Measurements from ENCODE around the gene AFAP1L2.

The AFAP1L2 gene

DNA sequence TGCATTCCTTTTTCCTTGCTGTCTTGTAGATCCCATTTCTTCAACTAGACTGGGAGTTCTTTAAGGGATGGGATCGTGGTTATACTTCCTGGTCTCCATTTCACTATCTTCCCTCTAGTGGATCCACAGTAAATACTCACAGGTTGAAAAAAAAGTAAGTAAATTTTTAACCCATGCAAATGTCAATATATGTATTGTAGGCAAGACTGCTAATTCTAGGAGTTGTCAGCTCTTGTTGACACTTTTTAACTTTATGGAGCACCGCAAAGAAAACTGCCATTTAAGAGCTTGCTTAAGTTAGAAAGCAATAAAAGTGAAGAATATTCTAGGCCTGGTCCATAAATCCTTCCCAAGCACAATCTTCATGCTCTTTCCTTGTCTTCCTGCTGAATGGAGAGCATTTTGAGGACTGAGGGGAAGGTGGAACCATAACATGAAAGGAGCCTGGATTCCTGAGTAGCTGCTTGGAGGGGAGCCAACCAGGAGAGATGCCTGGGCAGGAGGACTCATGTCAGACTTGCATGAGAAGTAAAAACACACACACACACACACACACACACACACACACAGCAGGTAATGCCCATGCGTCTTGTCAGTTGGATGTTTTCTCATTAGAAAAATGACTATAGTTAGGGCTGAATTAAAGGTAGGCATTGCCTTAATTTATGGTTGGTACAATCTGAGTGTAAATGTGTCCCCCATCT is 133.1 kb downstream of the AFAP1L2 start:
- peak; percentile 89 for DNase-seq (ENCODE audit: low spot score)

GRCh38 chr10:114266521-114266920 is 137.8 kb downstream of the AFAP1L2 start:
- no peak for DNase-seq (ENCODE audit: low spot score)

DNA sequence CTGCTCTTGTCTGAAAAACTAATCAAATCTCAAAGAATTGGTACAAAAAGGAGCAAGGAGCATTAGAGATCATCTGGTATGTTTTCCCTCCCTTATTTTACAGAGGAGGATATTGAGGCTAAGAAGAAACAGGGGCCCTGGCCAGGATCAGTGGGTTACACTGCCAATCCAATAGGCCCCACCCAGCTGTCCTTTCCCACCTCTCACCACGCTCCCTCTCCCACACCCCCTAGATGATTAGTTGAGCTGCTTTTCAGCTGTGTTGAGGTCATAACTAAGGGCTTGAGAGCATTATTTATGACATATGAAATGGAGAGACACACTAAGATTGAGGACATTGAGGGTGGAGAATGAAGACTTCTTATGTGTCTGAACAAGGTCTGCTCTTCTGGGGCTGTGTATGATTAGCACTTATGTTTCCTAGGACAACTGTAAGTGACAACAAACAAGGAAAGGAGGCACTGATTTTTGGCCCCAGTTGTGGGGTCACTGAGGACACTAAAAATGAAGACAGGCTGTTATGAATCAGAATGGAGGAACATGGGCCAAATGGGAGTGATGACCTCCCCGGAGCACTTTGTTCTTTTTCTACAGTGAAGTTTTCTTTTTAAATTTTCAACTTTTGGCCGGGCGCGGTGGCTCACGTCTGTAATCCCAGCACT is 138.8 kb downstream of the AFAP1L2 start:
- no peak for DNase-seq (ENCODE audit: low spot score)

- DNase-seq (ENCODE audit: low spot score): no peak
Observed at GRCh38 chr10:114262496-114262895, 141.8 kb downstream of the AFAP1L2 start.

DNA sequence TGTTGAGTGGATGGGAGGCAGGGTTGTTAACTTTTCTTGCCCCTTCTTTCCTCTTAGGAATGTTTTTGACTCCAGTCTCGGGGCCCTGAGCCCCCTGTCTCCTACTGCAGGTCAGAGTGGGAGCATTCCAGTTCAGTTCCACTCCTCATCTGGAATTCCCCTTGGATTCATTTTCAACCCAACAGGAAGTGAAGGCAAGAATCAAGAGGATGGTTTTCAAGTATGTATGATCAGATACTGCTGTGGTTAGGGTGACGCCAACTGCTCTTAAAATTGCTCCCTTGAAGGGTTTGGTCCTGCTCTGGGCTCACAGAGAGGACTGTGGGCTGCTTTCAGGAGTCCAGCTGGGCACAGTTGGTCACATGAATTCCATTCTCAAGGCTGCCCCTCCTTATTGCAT is 143.2 kb downstream of the AFAP1L2 start:
- peak; percentile 85 for DNase-seq (ENCODE audit: low spot score)

DNA sequence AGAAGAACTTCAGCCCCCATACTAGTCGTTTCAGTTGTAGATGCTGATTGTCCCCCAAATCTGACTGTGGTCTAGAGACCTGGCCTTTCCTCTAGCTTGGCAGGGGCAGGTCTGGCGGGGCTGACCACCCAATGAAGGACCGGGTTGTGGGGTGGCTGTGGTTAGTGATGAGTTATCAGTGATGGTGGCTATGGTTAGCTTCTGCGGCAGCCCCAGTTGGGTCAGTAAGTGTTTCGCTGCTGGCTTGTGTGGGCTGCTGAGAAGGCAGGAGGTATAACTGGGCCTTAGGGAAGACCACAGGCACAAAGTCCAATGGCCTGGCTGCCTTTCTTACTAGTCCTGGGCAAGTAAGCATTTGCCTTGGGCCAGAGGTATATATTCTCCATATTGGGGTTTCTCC is 143.9 kb downstream of the AFAP1L2 start:
- DNase-seq (ENCODE audit: low spot score): no peak

- DNase-seq (ENCODE audit: low spot score): no peak
Observed at GRCh38 chr10:114259824-114260223, 144.5 kb downstream of the AFAP1L2 start.

GRCh38 chr10:114258274-114258840 is 145.9 kb downstream of the AFAP1L2 start:
- no peak for DNase-seq (ENCODE audit: low spot score)

DNA sequence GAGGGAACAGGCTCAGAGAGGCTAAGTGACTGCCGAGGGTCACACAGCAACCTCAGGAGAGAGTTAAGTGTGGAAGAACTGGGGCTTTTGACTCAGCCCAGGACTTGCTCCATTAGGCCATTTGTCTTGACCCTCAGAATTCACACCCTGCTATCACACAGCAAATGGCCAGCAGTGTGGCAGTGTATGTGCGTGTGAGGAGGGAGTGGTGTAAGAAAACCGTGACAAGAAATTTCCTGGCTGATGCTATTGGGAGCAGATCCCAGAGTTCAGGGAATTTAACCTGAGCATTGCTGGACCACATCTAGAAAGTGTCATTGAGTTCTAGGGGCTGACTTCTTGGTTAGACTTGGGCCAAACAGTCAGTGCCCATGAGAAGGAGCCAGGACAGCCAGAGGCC is 146.8 kb downstream of the AFAP1L2 start:
- DNase-seq (ENCODE audit: low spot score): no peak

DNA sequence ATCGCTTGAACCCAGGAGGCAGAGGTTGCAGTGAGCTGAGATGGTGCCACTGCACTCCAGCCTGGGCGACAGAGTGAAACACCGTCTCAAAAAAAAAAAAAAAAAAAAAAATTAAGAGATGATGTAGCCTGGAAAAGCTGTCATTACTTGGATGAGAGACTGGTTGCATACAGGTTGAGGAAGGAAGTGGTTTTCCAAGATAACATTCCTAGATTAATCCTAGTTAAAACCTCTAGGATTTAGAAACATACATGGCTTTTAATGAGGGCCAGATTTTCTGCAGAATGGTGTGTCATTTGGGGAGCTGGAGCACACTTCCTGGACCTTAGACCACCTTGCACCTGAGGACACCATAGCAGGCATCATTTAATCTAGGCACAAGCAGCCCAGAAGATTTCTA is 147.5 kb downstream of the AFAP1L2 start:
- DNase-seq (ENCODE audit: low spot score): peak; percentile 30

GRCh38 chr10:114256008-114256765 is 148.1 kb downstream of the AFAP1L2 start:
- no peak for DNase-seq (ENCODE audit: low spot score)

- no peak for DNase-seq (ENCODE audit: low spot score)
Observed at GRCh38 chr10:114255227-114255626, 149.1 kb downstream of the AFAP1L2 start.

GRCh38 chr10:114252883-114253282 is 151.4 kb downstream of the AFAP1L2 start:
- DNase-seq (ENCODE audit: low spot score): no peak

DNA sequence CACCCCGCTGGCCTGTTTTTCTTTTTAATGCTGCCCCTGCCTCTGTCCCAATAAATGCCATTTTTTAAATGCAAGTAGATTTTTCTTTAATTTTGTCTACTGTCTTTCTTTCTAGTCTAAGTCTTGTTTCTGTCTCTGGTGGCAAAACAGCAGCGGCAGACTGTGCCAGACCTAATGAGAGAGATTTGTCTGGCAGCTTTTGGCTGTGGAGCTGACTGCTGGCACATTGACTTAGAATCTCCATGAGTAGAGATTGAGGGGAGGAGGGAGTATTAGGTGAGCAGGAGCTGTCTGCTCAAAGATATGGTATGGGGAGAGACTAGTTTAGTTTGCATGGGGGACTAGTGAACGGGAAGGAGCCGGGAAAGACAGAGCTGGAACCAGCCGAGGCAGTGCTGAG is 152.2 kb downstream of the AFAP1L2 start:
- DNase-seq (ENCODE audit: low spot score): no peak

GRCh38 chr10:114250716-114251115 is 153.6 kb downstream of the AFAP1L2 start:
- no peak for DNase-seq (ENCODE audit: low spot score)

DNA sequence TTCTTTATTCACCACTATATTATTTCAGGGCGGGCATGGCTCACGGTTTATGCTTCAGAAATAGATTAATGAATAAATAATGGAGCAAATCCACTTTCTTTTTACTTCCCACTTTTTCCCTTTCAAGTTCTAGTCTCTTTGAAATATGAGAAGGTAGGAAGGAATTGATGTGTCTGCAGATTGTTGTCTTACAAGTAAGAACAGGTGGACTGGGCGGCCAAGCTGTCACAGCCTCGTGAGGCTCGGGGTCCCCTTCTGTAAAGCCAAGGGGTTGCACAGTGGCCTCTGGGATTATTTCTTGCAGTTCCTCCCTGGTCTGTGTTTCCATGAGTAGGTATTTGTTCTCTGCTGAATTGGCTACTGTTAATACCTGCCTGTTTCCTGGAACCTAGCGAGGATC is 154.1 kb downstream of the AFAP1L2 start:
- no peak for DNase-seq (ENCODE audit: low spot score)

- DNase-seq (ENCODE audit: low spot score): peak; percentile 94
Observed at GRCh38 chr10:114246679-114247305, 157.5 kb downstream of the AFAP1L2 start.

DNA sequence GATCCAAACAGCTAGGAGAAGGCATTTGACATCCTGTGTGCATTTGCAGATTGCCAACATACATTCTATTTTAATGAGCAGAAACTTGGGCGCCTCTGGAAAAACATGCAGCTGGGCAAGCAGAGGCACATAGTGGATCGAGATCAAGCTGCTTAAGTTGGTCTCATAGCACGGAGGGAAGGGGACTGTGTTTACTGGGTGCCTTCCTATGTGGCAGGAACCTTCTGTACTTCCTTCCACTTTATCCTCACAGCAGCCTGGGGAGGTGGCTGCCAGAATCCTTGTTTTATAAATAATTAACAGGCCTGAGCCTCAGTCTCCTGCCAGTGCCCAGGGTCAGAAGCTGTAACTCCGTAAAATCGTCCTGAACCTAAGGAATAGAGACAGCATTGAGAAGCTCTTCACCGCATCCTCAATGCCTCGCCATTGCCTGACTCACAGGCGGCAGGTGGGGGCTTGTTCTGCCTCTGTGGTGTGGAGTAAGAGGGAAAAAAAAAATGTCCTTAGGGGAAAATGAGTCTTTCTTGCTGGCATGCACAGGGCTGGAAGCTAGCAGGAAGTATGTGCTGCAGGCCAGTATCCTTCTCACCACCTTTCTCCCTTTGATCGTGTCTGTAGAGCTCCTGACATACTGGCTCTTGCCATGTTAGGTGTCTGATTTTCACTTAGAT is 159.0 kb downstream of the AFAP1L2 start:
- DNase-seq (ENCODE audit: low spot score): peak; percentile 87

Data from kidney tubule cell (primary cell).